Lower leg skin (tissue), 4 donors: ENCODE results near the gene KRT76. TPM values are rescaled to one million over a fixed set of nuclear protein-coding genes. Genes with fewer than 3 reads are reported as not detected.

Experiments
- DNase-seq, 2 donors: peaks; one replicate each; pipeline ENCODE4 v3.0.0-alpha.2; 2019; ENCODE audit warnings: low spot score in 2 of 2
- H3K4me3 ChIP-seq: fragments of 200-600 bp; sonication (generic); 2 replicates; pipeline ENCODE4 v1.5.1; 2017; ENCODE audit warnings: mild to moderate bottlenecking, low read depth; ENCODE audit not compliant: poor library complexity, severe bottlenecking
- POLR2A ChIP-seq, 2 donors: fragments of 450-650 bp; IDR thresholded peaks; one replicate each; pipeline ENCODE4 v1.6.1; 2016 to 2017; ENCODE audit warnings: antibody characterized with exemption in 2 of 2, mild to moderate bottlenecking in 1 of 2, moderate library complexity in 1 of 2
- WGBS, 2 donors: methylation state at CpG; one replicate each; pipeline ENCODE4 v1.1.5; 2018; 5-methylcytosine and 5-hydroxymethylcytosine counted together
- intact Hi-C: fragments of 100-400 bp; cut with DNase I; formaldehyde crosslinking; loops from one replicate; pipeline ENCODE4 v1.15.0; 2023; ENCODE audit warnings: low total_unique reads
- total RNA-seq, 4 donors: library from RNA; depleted of rRNA; stranded (reverse); fragments of >200 nt; gene quantifications; one replicate each; pipeline ENCODE4 v1.1.0, GENCODE V29; 2016
- TF ChIP-seq, protein P1 (sequence below), 3 donors: fragments of 450-650 bp; IDR thresholded peaks; one replicate each; pipeline ENCODE4 v1.5.1; 2016; ENCODE audit warnings: antibody characterized with exemption in 3 of 3, mild to moderate bottlenecking in 3 of 3, moderate library complexity in 2 of 3

KRT76 gene
- total RNA-seq, 4 donors from 2014 or later = not detected

DNA sequence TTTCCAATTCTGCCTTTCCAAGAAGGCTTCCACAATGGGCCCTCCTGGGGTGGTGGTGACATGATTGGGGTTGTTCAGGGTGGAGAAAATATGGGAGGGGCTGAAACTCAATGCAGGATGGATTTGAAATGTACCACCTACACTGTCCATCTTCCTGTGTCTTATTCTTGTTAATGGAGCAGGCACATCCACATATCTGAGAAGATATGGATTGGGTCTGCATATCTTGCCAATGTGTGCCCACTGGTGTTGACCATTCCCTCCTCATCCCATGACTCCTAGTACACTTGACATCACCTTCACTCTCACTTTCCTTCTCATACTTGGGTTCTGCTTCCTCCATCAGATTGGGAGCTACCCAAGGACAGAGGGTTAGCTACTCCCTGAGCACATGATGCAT is 7.2 kb downstream of the KRT76 start:
- DNase-seq = peak in 1 of 2 donors; percentile 21
- intact Hi-C loops = no loop called here
- no peak overlapping the region for H3K4me3 ChIP-seq
- TF ChIP-seq, protein P1, sequence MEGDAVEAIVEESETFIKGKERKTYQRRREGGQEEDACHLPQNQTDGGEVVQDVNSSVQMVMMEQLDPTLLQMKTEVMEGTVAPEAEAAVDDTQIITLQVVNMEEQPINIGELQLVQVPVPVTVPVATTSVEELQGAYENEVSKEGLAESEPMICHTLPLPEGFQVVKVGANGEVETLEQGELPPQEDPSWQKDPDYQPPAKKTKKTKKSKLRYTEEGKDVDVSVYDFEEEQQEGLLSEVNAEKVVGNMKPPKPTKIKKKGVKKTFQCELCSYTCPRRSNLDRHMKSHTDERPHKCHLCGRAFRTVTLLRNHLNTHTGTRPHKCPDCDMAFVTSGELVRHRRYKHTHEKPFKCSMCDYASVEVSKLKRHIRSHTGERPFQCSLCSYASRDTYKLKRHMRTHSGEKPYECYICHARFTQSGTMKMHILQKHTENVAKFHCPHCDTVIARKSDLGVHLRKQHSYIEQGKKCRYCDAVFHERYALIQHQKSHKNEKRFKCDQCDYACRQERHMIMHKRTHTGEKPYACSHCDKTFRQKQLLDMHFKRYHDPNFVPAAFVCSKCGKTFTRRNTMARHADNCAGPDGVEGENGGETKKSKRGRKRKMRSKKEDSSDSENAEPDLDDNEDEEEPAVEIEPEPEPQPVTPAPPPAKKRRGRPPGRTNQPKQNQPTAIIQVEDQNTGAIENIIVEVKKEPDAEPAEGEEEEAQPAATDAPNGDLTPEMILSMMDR (IDR thresholded peaks at IDR 0.05) = no peak
- no peak for TF ChIP-seq POLR2A (IDR thresholded peaks at IDR 0.05)

DNA sequence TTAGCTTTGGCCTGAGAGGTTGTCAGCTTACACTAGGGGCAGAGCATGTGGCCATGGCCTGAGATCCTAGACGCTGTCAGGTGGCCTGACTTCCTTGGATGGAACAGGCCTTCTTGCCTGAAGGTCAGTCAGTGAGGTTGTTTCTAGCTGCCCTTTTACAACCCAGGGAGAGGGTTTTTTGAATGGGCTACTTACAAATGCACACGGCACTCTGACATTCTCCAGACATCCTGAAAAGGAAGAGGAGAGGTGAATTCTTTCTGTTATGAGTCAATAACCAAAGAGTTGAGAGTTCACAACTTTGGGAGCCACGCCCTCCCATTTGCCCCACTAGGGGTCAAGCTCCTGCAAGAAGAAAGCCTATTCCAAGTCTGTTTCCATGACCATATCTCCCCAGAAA is 7.8 kb downstream of the KRT76 start:
- TF ChIP-seq, protein P1 (IDR thresholded peaks at IDR 0.05) = no peak
- no peak for TF ChIP-seq POLR2A (IDR thresholded peaks at IDR 0.05)
- peak in 1 of 2 donors; percentile 18 for DNase-seq
- intact Hi-C loops = no loop called here
- 74 to 76% methylated on average over 3 of the region's 3 CpGs for WGBS, 2 donors
- no peak overlapping the region for H3K4me3 ChIP-seq

DNA sequence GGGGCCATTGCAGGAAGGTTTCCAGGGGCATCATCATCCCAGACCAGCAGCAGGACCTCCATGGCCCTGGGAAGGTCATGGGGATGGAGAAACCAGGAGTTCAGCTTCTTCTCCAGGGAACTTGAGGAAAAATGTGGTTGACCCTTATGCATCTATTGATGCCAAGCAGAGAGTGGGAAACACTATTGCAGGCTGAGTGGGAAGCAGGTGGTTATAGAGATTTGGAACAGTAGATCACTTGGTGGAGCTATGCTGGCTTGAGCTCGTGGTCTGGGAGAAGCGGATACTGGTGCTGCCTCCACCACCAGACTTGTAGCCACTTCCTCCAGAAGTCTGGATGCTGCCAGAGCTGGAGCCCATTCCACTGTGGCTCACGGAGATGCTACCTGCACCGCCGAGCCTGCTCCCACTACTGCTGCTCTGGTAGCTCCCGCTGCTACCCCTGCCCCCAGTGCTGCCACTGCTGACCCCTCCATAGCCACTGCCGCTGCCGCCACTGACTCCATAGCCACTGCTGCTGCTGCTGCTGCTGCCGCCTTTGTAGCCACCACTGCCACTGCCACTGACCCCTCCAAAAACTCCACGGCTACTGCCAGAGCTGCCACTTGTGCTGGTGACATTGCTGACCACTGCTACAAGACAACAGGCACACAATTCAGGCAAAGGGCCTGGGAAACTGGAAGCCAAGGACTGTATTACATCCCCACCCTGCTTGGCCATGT is 8.5 kb downstream of the KRT76 start:
- DNase-seq = no peak
- TF ChIP-seq, protein P1 (IDR thresholded peaks at IDR 0.05) = no peak
- no peak for TF ChIP-seq POLR2A (IDR thresholded peaks at IDR 0.05)
- 86 to 97% methylated on average over 7 to 10 of the region's 10 CpGs for WGBS, 2 donors
- intact Hi-C loops = no loop called here
- no peak overlapping the region for H3K4me3 ChIP-seq

DNA sequence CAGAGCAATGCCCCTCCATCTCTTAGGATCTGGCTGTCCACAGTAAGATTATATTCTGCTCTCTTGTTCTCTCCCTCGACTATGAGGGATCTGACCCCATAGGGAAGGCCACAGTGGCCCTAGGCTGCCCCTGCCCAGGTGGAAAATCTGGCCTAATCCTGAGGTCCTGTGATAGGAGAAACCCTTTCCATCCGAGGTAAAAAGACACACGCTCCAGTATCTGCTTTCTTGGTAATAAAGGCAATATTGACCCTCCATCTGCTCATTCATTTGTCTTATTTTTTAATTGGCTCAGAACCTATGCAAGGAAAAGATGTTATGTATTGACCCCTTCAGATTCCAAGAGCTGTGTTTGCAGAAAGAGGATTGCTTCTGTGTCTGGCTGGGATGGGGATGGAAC is 9.7 kb downstream of the KRT76 start:
- TF ChIP-seq POLR2A (IDR thresholded peaks at IDR 0.05) = no peak
- TF ChIP-seq, protein P1 (IDR thresholded peaks at IDR 0.05) = no peak
- whole genome bisulfite sequencing, 2 donors = 45 to 56% methylated on average over 3 of the region's 3 CpGs
- H3K4me3 ChIP-seq = no peak overlapping the region
- DNase-seq = no peak
- intact Hi-C loops = no loop called here

DNA sequence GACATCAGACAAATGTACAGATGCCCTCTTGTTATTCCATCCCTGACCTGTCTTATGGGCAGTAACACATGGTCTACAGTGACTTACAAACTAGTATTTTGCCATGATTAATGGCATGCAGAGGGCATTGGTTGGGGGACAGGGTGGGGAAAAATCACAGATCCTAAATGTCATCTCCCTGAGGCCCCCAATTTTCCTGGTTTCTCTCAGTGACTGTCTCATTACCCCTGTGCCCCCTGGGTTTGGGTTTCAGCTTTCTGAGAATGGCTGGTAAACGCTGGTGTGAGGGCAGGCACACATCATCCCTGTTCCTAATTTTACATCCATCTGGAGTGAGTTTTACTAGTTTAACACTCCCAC is 10.1 kb downstream of the KRT76 start:
- intact Hi-C loops = no loop called here
- no peak for TF ChIP-seq POLR2A (IDR thresholded peaks at IDR 0.05)
- TF ChIP-seq, protein P1 (IDR thresholded peaks at IDR 0.05) = no peak
- 67 to 75% methylated on average over 1 of the region's 1 CpG for WGBS, 2 donors

More for the DNA sequence above, 10.1 kb downstream of the KRT76 start:
- DNase-seq = no peak
- H3K4me3 ChIP-seq = no peak overlapping the region
